Pancreas (tissue), 10 donors: ENCODE results near the gene FYCO1. TPM values are rescaled to one million over a fixed set of nuclear protein-coding genes. Genes with fewer than 3 reads are reported as not detected.
A peak's percentile ranks its signal among the peaks of the same experiment; 100 is the strongest.

ENCODE experiments used
- ATAC-seq, 4 donors: fragments of 200-7000 bp; cut with Tn5 transposase; one replicate each; pipeline versions ENCODE4 v1.8.0 to v1.9.1; 2020; ENCODE audit warnings: mild to moderate bottlenecking in 4 of 4, moderate library complexity in 4 of 4
- DNase-seq, 6 donors: peaks; one replicate each; pipeline ENCODE4 v3.0.0-alpha.2; 2020
- FAIRE-seq: peaks from 2 replicates; lab custom pipeline; 2012; peaks lifted over from hg19 to GRCh38; lab: Jason Lieb, UNC
- H3K27ac ChIP-seq, 4 donors: fragments of 200-600 bp; sonication (generic); 1 replicate in 3 of 4; 2 replicates in 1 of 4; pipeline versions ENCODE4 v1.5.0 to v1.8.0; 2020
- H3K27me3 ChIP-seq, 4 donors: fragments of 200-600 bp; one replicate each; pipeline ENCODE4 v1.8.0; 2021
- H3K36me3 ChIP-seq, 3 donors: fragments of 200-600 bp; sonication (generic) in 1 of 3; one replicate each; pipeline versions ENCODE4 v1.5.0 to v1.8.0; 2020 to 2021
- H3K4me1 ChIP-seq, 3 donors: fragments of 200-600 bp; one replicate each; pipeline ENCODE4 v1.8.0; 2021
- H3K4me3 ChIP-seq, 4 donors: fragments of 200-600 bp; sonication (generic) in 2 of 4; one replicate each; pipeline versions ENCODE4 v1.5.0 to v1.8.0; 2020 to 2021
- H3K9me3 ChIP-seq, 4 donors: fragments of 200-600 bp; one replicate each; pipeline ENCODE4 v1.8.0; 2021
- CTCF ChIP-seq, 4 donors: fragments of 200-600 bp; sonication (generic) in 3 of 4; IDR thresholded peaks; one replicate each; pipeline versions ENCODE4 v1.5.0 to v1.8.0; 2021; ENCODE audit warnings: antibody characterized with exemption in 4 of 4
- WGBS, 2 donors: extraction: QIAGEN DNeasy Blood & Tissue Kit; methylation state at CpG; one replicate each; pipeline ENCODE4 v1.1.7; 2013; 5-methylcytosine and 5-hydroxymethylcytosine counted together
- intact Hi-C, 3 donors: fragments of 100-400 bp; cut with DNase I; formaldehyde crosslinking; loops; one replicate each; pipeline versions ENCODE4 v1.11.1 to v1.14.2; 2022
- polyA plus RNA-seq, 2 donors: library from polyadenylated mRNA; stranded (reverse); fragments of 200-250 nt; gene quantifications; one replicate each; pipeline ENCODE4 v1.2.3, GENCODE V29; 2013
- total RNA-seq, 6 donors: library from RNA; stranded (reverse); fragmentation: NEBNext Ultra II Directional in 4 of 6; extraction: Animal tissue kit (Norgen Biotek cat#: 25700) in 4 of 6; gene quantifications; one replicate each; pipeline versions ENCODE4 v1.2.1 to v1.2.4, GENCODE V29; 2021 to 2023
- donor health status: healthy with polysubstance abuse.
- donor health status: DM: no; HTN: no; CAD: no; lungs with moderate emphysema.
- donor health status: DM: no; HTN: no; CAD: no.
- donor health status: control.
- donor health status: control.
- donor health status: Bipolar disorder and iron deficiency.
- donor health status: DM: yes; HTN: yes; CAD: no.
- donor health status: DM: no; HTN: no; CAD: no.
- donor health status: DM: no; HTN: no; CAD: no.
- donor health status: DM: yes; HTN: yes; CAD: no.

Gene FYCO1
- total and polyA plus RNA-seq, 8 donors: 9.3 to 25.1 (median 15.7) TPM

GRCh38 chr3:45988362-45988761 is 7.3 kb downstream of the FYCO1 start:
- no peak for ATAC-seq
- intact Hi-C loops: no loop called here
- peak overlapping the region in 3 of 4 donors; percentile 52 to 94 (median 90) for H3K27ac ChIP-seq

GRCh38 chr3:45987368-45988291 is 8.0 kb downstream of the FYCO1 start:
- intact Hi-C loops: no loop called here
- peak; percentile 6 to 29 (median 12) for ATAC-seq
- no peak for FAIRE-seq

More at GRCh38 chr3:45988362-45988761, 7.3 kb downstream of the FYCO1 start:
- H3K27me3 ChIP-seq: no peaks in the 10 kb centered on the region
- peaks cover 55 to 79% (median 67%) of the 10 kb centered on the region in 3 donors for H3K4me1 ChIP-seq
- H3K36me3 ChIP-seq: no peaks in the 10 kb centered on the region
- no peaks in the 10 kb centered on the region for H3K9me3 ChIP-seq
- no peak for TF ChIP-seq CTCF (IDR thresholded peaks at IDR 0.05)
- DNase-seq (no peak), FAIRE-seq (no peak)
- whole genome bisulfite sequencing, 2 donors: 48 to 58% methylated on average over 4 of the region's 4 CpGs
- H3K4me3 ChIP-seq: no peak overlapping the region

GRCh38 chr3:45986303-45986982 is 9.2 kb downstream of the FYCO1 start:
- peak overlapping the region; percentile 69 to 94 (median 80) for H3K27ac ChIP-seq
- intact Hi-C loops: no loop called here
- H3K9me3 ChIP-seq: no peaks in the 10 kb centered on the region
- no peak for FAIRE-seq
- no peak overlapping the region for H3K4me3 ChIP-seq
- H3K27me3 ChIP-seq: no peaks in the 10 kb centered on the region
- ATAC-seq: peak; percentile 90 to 94 (median 93)
- WGBS, 2 donors: 22 to 24% methylated on average over 5 of the region's 5 CpGs
- peaks cover 0 to 9% (median 0%) of the 10 kb centered on the region in 3 donors for H3K36me3 ChIP-seq
- peak in 5 of 6 donors; percentile 81 to 87 (median 84) for DNase-seq
- no peak for TF ChIP-seq CTCF (IDR thresholded peaks at IDR 0.05)
- H3K4me1 ChIP-seq: peaks cover 51 to 67% (median 55%) of the 10 kb centered on the region in 3 donors

More at GRCh38 chr3:45987368-45988291, 8.0 kb downstream of the FYCO1 start:
- TF ChIP-seq CTCF (IDR thresholded peaks at IDR 0.05): no peak
- peaks cover 51 to 73% (median 61%) of the 10 kb centered on the region in 3 donors for H3K4me1 ChIP-seq
- no peak overlapping the region for H3K4me3 ChIP-seq
- H3K9me3 ChIP-seq: no peaks in the 10 kb centered on the region
- H3K27me3 ChIP-seq: no peaks in the 10 kb centered on the region
- WGBS, 2 donors: 30 to 32% methylated on average over 8 of the region's 8 CpGs
- peak in 2 of 6 donors; percentile 35 to 38 for DNase-seq
- peaks cover 0 to 3% (median 0%) of the 10 kb centered on the region in 3 donors for H3K36me3 ChIP-seq
- H3K27ac ChIP-seq: peak overlapping the region; percentile 52 to 94 (median 80)

- peaks cover 0 to 16% (median 0%) of the 10 kb centered on the region in 3 donors for H3K36me3 ChIP-seq
- intact Hi-C loops: no loop called here
- no peaks in the 10 kb centered on the region for H3K9me3 ChIP-seq
- TF ChIP-seq CTCF (IDR thresholded peaks at IDR 0.05): no peak
- WGBS, 2 donors: 49 to 51% methylated on average over 13 of the region's 13 CpGs
- peaks cover 51 to 67% (median 55%) of the 10 kb centered on the region in 3 donors for H3K4me1 ChIP-seq
- ATAC-seq (peak; percentile 6 to 19 (median 10)), FAIRE-seq (no peak), DNase-seq (peak in 1 of 6 donors; percentile 40)
- no peaks in the 10 kb centered on the region for H3K27me3 ChIP-seq
- no peak overlapping the region for H3K4me3 ChIP-seq
- peak overlapping the region; percentile 12 to 94 (median 80) for H3K27ac ChIP-seq
These were observed 9.9 kb downstream of the FYCO1 start for GRCh38 chr3:45985532-45986302.
